SIG-M5 (cell line): ENCODE measurements around the gene NOTUM.

ENCODE experiments used
- DNase-seq: peaks from one replicate; lab custom pipeline; 2025; lab: John Stamatoyannopoulos, UW

The NOTUM gene

GRCh38 chr17:81961087-81961511 lies at the start of gene NOTUM:
TSS of gene NOTUM (minus strand) at chr17:81961187. CDS start at chr17:81960909, 278 bp downstream.
- DNase-seq = no peak

GRCh38 chr17:82009413-82009812 lies 48.4 kb upstream of the NOTUM start:
- DNase-seq = no peak

DNA sequence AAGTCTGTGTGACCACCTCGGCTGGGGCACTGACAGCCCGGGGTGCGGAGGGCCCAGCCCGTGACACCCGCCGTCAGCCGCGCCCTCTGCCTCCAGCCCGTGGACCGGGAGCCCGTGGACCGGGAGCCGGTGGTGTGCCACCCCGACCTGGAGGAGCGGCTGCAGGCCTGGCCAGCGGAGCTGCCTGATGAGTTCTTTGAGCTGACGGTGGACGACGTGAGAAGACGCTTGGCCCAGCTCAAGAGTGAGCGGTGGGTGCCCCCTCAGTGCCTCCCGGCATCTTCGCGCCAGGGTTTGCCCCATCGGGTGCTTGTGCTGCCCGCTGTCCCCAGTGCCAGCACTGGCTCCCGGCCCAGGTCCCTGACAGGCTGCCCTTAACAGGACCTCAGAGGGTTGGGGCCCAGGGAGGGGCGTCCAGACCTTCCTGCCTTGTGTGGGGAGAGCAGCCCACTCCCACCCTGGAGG lies 48.0 kb upstream of the NOTUM start:
- no peak for DNase-seq

DNA sequence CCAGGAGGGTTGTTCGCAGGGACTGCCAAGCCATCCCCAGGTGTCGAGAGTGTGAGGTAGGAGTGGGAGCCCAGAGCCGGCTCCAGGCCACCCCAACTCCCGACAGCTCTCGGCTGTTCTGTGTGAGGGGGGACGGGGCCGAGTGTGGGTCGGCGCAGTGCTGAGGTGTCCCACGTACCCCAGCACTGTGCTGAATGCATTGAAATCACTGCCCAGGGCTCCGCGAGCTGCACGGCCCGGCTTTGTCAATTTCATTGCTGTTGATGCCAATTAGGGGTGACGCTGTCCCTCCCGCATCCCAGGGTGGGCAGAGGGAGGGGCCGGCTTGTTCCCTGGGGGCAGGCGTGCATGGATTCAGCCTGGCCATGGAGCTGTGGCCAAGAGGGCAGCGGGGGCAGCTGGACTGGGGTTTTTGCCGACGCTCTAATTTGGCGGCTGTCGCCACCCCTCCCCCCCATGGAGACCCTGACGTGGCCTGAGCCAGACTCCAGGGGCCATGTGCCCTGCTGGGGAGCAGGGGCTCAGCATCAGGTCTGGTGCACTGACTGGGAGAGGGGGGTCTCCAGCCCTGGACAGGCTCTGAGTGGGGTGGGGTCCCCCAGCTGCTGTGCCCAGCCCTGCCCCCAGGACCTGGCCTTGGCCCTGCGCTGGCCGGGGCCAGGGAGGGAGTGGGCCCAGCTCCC lies 47.4 kb upstream of the NOTUM start:
- no peak for DNase-seq

DNA sequence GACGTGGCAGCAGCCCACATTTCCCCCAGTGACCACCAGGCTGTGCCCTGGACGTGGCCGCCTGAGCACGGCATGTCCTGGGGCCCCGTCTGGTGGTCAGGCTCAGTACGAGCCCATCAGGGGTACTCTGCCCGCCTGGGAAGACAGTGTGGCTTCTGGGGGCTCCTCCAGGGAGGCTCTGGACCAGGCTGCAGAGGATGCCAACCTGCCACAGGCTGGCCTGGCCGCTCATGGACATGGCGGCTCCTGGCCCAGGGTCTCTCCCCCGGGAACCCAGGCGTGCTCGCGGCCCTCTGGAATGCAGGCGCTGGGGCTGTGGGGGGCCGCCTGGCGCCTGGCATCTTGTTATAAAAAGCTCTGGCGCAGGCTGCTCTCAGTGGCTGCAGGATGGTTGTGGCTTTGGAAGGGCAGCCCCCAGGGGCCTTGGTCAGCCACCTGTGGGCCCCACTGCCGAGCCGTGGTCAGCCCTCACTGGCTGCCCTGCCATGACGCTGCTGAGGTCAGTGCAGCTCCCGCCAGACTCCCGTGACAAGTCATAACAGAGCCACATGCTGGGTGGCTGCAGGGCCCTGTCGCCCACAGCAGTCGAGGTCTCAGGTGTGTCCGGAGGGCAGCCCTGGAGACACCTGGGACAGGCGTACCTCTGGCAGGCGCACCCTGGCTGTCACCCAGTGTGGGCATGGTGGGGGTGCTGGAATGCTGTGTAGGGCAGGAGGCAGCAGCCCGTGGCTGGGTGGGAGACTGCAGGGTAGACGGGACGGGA lies 46.7 kb upstream of the NOTUM start:
- DNase-seq = no peak

GRCh38 chr17:82007228-82007494 lies 46.2 kb upstream of the NOTUM start:
- DNase-seq = no peak

- DNase-seq = no peak
These were observed 45.7 kb upstream of the NOTUM start for GRCh38 chr17:82006468-82007227.

DNA sequence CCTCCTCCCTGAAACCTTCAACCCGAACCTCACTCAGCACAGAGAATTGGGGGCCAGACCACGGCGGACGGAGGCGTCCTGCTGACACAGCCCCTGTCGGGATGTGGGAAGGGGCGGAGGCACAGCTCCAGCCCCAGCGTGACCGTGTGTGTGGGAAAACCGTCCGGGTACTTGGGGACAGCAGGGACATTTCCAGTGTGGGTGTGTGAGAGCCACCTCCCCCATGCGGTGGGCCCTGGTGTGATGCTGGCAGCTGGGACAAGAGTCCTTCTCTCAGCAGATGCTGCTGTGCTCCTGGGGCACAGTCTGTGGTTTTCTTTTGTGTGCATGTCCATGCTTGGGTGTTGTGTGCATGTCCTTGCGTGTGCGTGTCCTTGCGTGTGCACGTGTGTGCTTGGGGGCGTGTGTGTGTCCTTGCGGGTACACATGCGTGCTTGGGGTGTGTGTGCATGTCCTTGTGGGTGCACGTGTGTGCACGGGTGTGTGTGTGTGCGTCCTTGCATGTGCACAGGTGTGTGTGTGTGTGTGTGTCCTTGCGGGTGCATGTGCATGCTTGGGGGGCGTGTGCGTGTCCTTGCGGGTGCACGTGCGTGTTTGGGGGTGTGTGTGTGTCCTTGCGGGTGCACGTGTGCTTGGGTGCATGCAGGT lies 44.8 kb upstream of the NOTUM start:
- DNase-seq = no peak

- no peak for DNase-seq
These were observed 43.8 kb upstream of the NOTUM start for GRCh38 chr17:82004517-82005455.

- DNase-seq = no peak
These were observed 42.7 kb upstream of the NOTUM start for GRCh38 chr17:82003411-82004381.

DNA sequence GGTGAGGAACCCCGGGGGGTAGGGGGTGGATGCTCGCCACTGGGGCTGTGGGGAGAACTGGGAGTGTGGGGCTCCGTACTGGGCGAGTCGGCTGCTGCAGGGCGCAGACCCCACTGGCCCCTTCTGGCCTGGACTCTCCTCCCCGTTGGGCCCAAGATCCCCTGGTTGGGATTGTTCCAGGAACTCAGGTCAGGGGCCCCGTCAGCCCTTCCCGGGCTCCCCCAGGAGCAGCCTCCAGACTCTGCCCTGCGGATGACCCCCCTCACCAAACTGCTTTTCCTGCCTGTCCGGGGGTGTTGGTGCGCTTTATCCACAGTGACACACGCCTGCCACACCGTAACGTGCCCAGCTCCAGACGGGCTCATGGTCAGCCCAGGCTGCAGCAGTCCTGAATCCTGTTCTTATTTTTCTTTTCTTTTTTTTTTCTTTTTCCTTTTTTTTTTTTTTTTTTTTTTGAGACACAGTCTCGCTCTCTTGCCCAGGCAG lies 40.6 kb upstream of the NOTUM start:
- no peak for DNase-seq

GRCh38 chr17:82000803-82001570 lies 40.0 kb upstream of the NOTUM start:
- no peak for DNase-seq

DNA sequence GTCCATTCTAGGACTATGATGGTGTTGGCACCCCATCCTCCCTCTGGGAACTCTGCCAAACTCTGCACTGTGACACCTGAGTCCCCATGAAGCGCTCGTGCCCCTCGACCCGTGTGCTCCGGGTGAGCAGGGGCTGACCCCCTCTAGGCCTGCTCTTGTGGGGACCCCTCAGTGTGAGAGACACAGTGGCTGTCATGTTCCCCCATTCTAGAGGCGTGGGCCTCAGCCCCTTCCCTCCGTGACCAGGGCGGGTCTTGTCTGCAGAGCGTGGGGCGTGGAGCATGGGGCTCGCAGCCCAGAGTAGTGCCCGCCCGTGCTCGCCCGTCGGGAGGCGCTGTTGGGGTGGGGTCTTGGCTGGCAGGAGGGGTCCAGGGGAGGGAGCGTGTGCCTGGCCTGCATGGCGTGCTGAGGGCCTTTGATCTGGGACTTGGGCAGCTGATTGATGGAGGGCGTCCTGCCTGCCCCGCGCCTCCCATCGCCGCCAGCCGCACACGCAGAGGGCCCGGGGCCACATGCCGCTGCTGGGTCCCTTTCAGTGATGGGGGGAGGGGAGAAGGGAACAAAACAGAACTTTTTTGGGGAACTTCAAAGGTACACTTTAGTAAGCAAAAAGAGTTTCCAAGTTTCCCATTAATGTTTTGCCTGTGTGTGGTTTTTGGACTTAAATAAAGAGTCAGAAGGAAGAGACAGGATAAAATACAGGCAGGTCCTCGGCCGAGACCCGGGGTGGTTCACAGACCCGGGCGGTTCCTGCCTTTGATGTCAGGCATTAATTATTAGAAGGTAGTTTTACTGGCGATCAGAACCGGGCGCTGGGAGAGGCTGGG lies 39.2 kb upstream of the NOTUM start:
- DNase-seq = no peak

DNA sequence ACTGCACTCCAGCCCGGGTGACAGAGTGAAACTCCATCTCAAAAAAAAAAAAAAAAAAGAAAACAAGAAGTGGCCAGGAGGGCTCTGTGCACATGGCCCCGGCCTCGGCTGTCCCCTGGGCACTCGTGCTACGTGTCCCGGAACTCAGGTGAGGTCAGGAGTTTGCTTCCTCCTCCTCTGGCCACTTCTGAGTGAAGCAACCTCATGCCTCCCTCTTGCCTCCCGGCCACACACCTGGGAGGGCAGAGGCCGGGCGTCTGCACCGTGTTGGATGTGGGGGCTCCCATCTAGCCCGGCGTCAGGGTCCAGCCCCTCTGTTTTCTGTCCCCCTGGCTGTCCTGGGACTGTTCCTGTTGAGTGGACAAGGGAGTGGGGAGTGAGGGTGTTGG lies 38.6 kb upstream of the NOTUM start:
- no peak for DNase-seq

- no peak for DNase-seq
These were observed 37.9 kb upstream of the NOTUM start for GRCh38 chr17:81998691-81999438.

GRCh38 chr17:81998212-81998611 lies 37.2 kb upstream of the NOTUM start:
- no peak for DNase-seq

DNA sequence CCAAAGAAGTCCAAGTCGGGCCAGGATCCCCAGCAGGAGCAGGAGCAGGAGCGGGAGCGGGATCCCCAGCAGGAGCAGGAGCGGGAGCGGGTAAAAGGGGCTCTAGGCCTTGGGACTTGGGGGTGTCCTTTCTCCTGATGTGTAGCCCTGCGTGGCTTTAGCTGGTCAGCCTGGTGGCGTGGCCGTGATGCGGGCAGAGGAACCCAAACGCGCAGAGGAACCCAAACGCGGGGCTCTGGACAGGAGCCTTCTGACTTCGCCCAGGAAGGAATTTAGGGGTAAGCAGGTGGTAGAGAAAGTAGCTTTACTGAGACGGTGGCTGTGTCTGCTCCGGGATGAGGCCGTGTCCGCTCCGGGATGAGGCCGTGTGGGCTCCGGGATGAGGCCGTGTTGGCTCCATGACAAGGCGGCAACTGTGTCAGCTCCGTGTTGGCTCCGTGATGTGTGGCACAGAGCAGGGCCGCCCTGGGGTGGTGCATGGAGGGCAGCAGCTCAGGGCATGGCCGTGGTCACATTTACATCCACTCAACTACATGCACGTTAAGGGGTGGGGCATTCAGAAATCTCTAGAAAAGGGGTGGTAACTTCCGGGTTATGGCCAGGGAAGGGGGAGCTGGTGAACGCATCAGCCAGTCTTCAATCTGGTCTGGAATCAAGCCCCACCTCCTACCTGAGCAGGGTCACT lies 35.9 kb upstream of the NOTUM start:
- no peak for DNase-seq
